HG02943 (cell line): ENCODE measurements around the gene C18orf63.
A peak's percentile ranks its signal among the peaks of the same experiment; 100 is the strongest.
"Not testable (repeated sequence)": the region's sequence is repeated elsewhere in the genome, so short reads cannot be mapped to it uniquely, and the experiment has no call there.

Source experiments
- ATAC-seq: cut with Tn5 transposase; IDR thresholded peaks from one replicate; pipeline ENCODE4 v1.9.1; 2021; ENCODE audit warnings: mild to moderate bottlenecking, low read depth, moderate library complexity; ENCODE audit not compliant: unreplicated experiment

Gene C18orf63

GRCh38 chr18:74285583-74285982 lies 30.1 kb upstream of the C18orf63 start:
- not testable (repeated sequence) for ATAC-seq

DNA sequence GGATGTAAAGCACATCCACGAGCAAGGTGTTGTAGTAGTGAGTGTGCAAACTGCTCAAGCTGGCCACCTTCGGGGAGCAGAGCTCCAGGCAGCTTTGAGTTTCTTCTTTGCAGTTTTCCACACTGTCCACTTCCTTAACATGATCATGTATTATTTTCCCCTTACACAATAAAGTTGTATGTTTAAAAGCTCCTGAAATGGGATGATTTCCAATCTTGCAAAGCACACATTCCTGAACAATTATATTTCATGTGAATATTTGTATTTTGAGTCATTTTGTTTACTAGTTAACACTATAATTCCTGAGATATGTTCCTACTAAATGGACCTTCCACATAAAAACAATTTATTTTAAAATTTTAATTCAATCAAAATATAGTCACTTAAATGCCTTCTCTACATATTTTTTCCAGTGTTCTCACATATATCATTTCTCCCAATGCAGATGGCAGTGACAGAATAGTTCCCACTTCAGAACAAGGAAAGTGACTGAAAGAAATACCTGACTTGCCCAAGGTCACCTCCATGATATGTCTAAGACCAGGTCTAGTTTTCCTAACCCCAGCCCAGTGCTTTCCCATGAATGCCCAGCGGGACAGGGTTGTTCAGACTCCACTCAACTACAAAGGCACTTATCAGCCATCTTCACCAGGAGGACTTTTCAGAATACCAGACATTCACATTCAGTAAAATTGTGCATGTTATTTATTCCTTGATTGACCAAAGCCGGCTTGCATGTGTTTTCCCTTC lies 29.4 kb upstream of the C18orf63 start:
- ATAC-seq: no peak

GRCh38 chr18:74286856-74287255 lies 28.8 kb upstream of the C18orf63 start:
- ATAC-seq: no peak

- no peak for ATAC-seq
These were observed 27.6 kb upstream of the C18orf63 start for GRCh38 chr18:74288041-74288440.

- no peak for ATAC-seq
These were observed 26.9 kb upstream of the C18orf63 start for GRCh38 chr18:74288730-74289129.

DNA sequence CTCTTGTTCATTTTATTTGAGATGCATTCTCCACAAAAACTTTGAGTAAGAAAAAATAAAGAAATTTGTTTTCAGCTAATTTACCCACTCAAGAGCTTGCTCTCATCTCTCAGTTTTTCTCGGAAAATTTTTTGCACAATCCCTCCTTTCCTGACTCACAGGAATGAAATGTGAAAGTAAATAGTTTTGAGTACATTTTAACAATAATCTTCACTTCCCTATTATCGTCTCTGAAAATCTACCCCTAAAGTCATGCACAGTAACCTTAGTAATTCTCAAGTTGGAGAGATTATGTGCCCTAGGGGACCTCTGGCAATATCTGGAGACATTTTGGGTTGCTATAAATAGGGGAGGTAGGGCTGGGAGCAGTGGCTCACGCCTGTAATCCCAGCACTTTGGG lies 26.5 kb upstream of the C18orf63 start:
- no peak for ATAC-seq

- no peak for ATAC-seq
These were observed 25.6 kb upstream of the C18orf63 start for GRCh38 chr18:74290021-74290420.

DNA sequence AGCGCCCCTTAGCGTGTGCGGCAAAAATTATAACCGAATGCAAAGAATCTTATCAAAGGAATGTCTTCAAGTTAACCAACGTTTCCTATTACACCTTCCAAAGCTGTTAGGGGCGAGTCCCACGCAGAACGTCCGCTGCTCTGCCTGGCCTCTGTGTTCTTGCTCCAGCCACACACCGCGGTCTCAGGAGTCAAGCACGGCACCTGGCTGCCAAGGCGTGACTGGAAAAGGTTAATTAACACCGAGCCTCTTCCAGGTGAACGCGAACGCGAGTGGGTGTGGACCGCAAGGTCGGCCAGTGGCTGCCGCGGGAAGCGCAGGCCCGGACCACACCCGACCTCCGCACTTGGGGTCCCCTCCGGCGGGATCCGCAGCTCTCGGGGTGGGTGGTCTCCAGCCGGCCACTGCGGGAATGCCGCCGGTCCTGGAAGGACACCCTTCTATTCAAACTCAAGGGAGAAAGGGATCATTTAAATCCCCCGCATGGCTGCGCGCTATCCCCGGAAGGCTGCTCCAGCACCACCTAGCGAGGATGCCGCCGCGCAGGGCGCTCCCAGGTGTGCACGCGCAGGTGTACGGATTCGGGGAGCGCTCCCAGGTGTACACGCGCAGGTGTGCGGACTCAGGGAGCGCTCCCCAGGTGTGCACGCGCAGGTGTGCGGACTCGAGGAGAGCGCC lies 24.7 kb upstream of the C18orf63 start:
- ATAC-seq: no peak

GRCh38 chr18:74291472-74291770 lies 24.2 kb upstream of the C18orf63 start:
- ATAC-seq: no peak

GRCh38 chr18:74291771-74292540 lies 23.7 kb upstream of the C18orf63 start, which contains the start of gene CYB5A:
Gene CYB5A (minus strand): TSS chr18:74291963. CDS start chr18:74291875, 88 bp downstream.
- peak; percentile 100 for ATAC-seq

DNA sequence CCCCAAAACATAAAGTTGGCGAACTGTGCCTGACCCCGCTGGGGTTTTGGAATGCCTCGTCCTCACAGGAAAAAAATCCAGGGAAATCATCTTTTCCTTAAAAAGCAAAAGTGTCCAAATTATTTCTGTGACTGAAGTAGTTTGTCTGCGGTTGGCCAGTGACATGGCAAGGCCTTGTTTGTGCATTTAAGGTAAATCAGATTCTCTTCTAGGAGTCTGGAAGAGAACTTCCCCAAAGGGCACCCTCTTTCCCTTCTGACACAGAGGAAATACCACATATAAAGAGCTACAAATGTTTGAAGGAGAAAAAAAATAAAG lies 23.1 kb upstream of the C18orf63 start:
- no peak for ATAC-seq

- ATAC-seq: not testable (repeated sequence)
These were observed 22.7 kb upstream of the C18orf63 start for GRCh38 chr18:74292982-74293381.

DNA sequence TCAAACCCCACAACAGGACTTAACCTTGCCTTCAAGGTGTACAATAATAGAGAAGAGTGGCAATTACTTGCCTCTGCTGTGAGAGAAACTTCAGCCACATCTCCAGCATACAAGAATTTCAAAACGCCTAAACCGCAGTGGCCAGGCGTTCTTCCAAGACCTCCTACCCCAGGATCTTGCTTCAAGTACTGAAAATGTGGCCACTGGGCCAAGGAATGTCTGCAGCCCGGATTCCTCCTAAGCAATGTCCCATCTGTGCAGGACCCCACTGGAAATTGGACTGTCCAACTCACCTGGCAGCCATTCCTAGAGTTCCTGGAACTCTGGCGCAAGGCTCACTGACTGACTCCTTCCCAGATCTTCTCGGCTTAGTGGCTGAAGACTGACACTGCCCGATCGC lies 21.1 kb upstream of the C18orf63 start:
- ATAC-seq: no peak

DNA sequence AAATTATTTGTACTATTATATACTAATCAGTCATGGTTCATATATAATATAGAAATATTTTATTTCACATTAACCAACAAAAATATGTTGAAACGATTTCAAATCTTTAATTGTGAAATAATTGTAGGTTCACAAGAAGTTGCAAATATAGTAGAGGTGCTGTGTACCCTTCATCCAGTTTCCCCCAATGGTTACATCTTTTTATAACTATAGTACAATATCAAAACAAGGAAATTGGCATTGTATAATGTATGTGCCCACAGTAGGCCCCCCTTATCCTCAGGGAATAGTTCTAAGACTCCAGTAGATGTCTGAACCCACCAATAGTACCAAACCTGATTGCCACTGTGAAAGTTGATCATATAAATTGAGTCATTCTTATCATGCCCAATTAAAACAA lies 16.5 kb upstream of the C18orf63 start:
- ATAC-seq: no peak

- ATAC-seq: no peak
These were observed 15.9 kb upstream of the C18orf63 start for GRCh38 chr18:74299746-74300145.

DNA sequence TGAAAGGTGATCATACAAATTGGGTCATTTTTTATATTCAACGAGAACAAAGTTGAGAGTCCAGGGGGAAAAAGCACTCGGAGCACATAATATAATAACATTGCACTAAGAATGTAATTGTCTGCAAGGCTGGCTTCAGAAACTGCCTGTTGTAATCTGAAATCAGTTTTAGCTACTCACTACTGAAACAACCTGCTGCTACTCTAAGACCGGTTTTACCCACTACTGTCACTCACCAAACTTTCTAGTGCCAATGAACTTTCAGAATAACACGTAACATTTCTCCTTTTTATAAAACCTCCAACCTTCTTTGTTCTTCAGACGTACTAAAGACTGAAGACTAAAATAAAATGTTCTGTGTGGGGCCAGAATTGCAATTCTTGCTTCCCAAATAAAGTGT lies 12.3 kb upstream of the C18orf63 start:
- no peak for ATAC-seq

DNA sequence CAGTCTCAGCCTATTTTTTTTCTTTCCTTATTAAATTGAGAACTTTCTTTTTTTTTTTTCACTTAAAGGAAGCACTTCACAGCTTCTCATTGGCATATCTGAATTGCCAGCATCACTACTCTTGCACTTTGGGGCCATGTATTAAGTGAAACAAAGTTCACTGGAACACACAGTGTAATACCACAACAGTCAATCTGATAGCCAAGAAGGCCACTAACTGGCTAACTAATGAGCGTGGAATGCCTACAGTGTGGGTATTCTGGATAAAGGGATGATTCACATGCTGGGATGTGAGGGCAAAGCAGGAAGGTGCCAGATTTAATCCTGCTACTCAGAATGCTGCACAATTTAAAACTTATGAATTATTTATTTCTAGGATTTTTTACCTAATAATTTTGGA lies 11.7 kb upstream of the C18orf63 start:
- ATAC-seq: no peak

DNA sequence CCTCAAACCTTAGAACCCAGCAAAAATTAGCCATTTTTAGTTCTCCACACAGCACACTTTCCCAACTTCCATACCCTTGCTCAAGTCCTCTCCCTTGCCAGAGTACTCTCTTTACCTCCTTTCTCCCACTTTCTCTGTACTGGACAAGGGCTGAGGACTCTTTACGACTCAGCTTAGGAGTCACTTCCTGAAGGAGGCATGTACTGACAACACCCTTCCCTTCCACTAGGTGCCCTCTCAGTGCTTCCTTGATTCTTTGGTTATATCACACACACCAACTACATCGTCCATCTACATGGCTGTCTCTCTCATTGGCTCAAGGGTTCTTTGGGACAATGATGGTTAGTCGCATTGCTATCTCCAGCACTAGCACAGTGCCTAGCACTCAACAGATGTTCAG lies 5.2 kb upstream of the C18orf63 start:
- ATAC-seq: peak; percentile 76

- no peak for ATAC-seq
These were observed 4.6 kb upstream of the C18orf63 start for GRCh38 chr18:74311000-74311399.

DNA sequence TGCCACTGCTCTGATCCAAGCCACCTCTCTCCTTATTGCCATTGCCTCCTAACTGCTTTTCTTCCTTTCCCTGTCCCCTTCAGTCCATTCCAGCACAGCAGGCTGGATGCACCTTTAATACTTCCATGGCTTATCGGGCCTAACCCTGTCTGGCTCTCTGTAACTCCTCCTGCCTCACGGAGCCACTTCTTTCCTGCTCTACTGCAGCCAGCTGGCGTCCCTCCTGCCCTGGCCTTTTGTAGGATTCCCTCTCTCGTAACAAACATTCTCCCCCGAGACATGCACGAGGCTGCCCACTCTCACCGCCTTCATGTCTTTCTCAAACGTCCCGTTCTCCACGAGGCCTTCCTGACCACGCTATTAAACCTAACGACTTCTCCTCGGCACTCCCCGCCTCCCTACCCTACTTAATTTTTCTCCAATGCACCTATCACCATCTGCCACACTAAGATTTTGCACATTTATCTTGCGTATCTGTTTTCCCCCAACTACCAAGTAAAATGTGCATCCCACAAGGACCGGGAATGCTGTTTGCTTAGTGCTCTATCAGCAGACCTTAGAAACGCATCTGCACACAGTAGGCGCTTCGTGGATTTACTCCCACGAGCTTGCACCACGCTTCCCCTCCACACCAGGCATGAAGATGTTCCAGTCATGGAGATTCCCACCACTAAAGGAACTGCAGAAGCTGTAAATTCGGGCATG lies 728 bp upstream of the C18orf63 start:
- ATAC-seq: no peak
